A549 (cell line): ENCODE data around the gene SPATA31E1. TPM values are rescaled to one million over a fixed set of nuclear protein-coding genes. Genes with fewer than 3 reads are reported as not detected.

Experiments used
- ATAC-seq, 2 experiments: fragments of 200-7000 bp in 1 of 2; fragments of >200 bp in 1 of 2; cut with Nextera tagmentation in 1 of 2; cut with Tn5 transposase in 1 of 2; 3 replicates each; pipeline versions ENCODE4 v1.8.0 to v1.9.1; 2018 to 2020; ENCODE audit warnings: mild to moderate bottlenecking in 1 of 2, moderate library complexity in 1 of 2
- CTCF ChIA-PET: fragments of 300-600 bp; sonication (Branson Sonifier 250); formaldehyde crosslinking; extraction: SDS; loops from one replicate; lab custom pipeline; 2021; ENCODE audit warnings: antibody characterized with exemption, inconsistent platforms; lab: Yijun Ruan, JAX
- POLR2A ChIA-PET: fragments of 350-600 bp; formaldehyde crosslinking; extraction: SDS; loops from one replicate; lab custom pipeline; 2021; ENCODE audit warnings: antibody characterized with exemption, inconsistent platforms; lab: Yijun Ruan, JAX
- DNase-seq, 2 experiments: peaks; one replicate each; pipeline versions ENCODE4 v3.0.0 to v3.0.0-alpha.2; 2011 to 2016; ENCODE audit warnings: low read depth in 1 of 2, low spot score in 1 of 2
- FAIRE-seq: peaks from 2 replicates; lab custom pipeline; 2011; peaks lifted over from hg19 to GRCh38; lab: Jason Lieb, UNC
- H3K27ac ChIP-seq, 2 experiments: fragments of >200 bp; sonication (Bioruptor Twin); formaldehyde crosslinking; 3 replicates each; pipeline ENCODE4 v1.5.1; 2016 to 2017
- H3K4me1 ChIP-seq: fragments of >200 bp; sonication (Bioruptor Twin); formaldehyde crosslinking; 3 replicates; pipeline ENCODE4 v1.6.1; 2016
- H3K4me2 ChIP-seq: fragments of >200 bp; sonication (Bioruptor Twin); formaldehyde crosslinking; 3 replicates; pipeline ENCODE4 v1.6.1; 2016
- H3K4me3 ChIP-seq: fragments of >200 bp; sonication (Bioruptor Twin); formaldehyde crosslinking; 3 replicates; pipeline ENCODE4 v1.5.1; 2016
- H3K9me3 ChIP-seq: fragments of >200 bp; sonication (Bioruptor Twin); formaldehyde crosslinking; 3 replicates; pipeline ENCODE4 v1.6.1; 2016
- ATOH8 ChIP-seq: fragments of 250-450 bp; sonication (Bioruptor Pico); IDR thresholded peaks from 2 replicates; pipeline ENCODE4 v1.5.0; 2020; ENCODE audit warnings: low read depth, mild to moderate bottlenecking, moderate library complexity
- BCL3 ChIP-seq: fragments of >200 bp; sonication (Bioruptor Twin); formaldehyde crosslinking; IDR thresholded peaks from 3 replicates; pipeline ENCODE4 v1.6.1; 2016
- BHLHE40 ChIP-seq: IDR thresholded peaks from 2 replicates; pipeline ENCODE4 v1.6.1; 2012; ENCODE audit warnings: low read depth, low read length, inconsistent platforms
- CBX8 ChIP-seq: fragments of 200-600 bp; sonication (generic); IDR thresholded peaks from 2 replicates; pipeline ENCODE4 v1.6.1; 2016
- CEBPB ChIP-seq, 2 experiments: fragments of >200 bp in 1 of 2; sonication (Bioruptor Twin) in 1 of 2; formaldehyde crosslinking in 1 of 2; IDR thresholded peaks; 2 replicates each; pipeline ENCODE4 v1.6.1; 2012 to 2016
- CHD2 ChIP-seq: fragments of 150-350 bp; IDR thresholded peaks from 2 replicates; pipeline ENCODE4 v1.6.1; 2014; ENCODE audit warnings: low read length; ENCODE audit not compliant: partially characterized antibody
- ESRRA ChIP-seq: fragments of 150-350 bp; IDR thresholded peaks from 2 replicates; pipeline ENCODE4 v1.6.1; 2014; ENCODE audit warnings: mild to moderate bottlenecking, low read length, borderline replicate concordance
- FOSL2 ChIP-seq, 2 experiments: fragments of 450-650 bp in 1 of 2; fragments of >200 bp in 1 of 2; sonication (Bioruptor Twin) in 1 of 2; formaldehyde crosslinking; IDR thresholded peaks; 2 replicates each; pipeline versions ENCODE4 v1.5.0 to v1.6.1; 2016 to 2020; ENCODE audit warnings: mild to moderate bottlenecking in 1 of 2, moderate library complexity in 1 of 2
- FOXS1 ChIP-seq: fragments of 250-450 bp; sonication (Bioruptor Pico); IDR thresholded peaks from 2 replicates; pipeline ENCODE4 v1.5.0; 2020; ENCODE audit warnings: mild to moderate bottlenecking, moderate library complexity
- HDAC2 ChIP-seq: fragments of 200-600 bp; sonication (generic); IDR thresholded peaks from 2 replicates; pipeline ENCODE4 v1.6.1; 2016
- HES2 ChIP-seq: fragments of >200 bp; sonication (Bioruptor Twin); formaldehyde crosslinking; IDR thresholded peaks from 2 replicates; pipeline ENCODE4 v1.6.1; 2016
- HEYL ChIP-seq: fragments of 250-450 bp; sonication (Bioruptor Pico); IDR thresholded peaks from 2 replicates; pipeline ENCODE4 v1.8.0; 2021; ENCODE audit warnings: mild to moderate bottlenecking, moderate library complexity
- HOXB5 ChIP-seq: fragments of 250-450 bp; sonication (Bioruptor Pico); IDR thresholded peaks from 2 replicates; pipeline ENCODE4 v1.5.0; 2020; ENCODE audit warnings: mild to moderate bottlenecking, moderate library complexity
- MYC ChIP-seq: IDR thresholded peaks from 2 replicates; pipeline ENCODE4 v1.6.1; 2012; ENCODE audit warnings: mild to moderate bottlenecking, inconsistent platforms, low read length, improper control_type of control experiment, borderline replicate concordance
- NR3C1 ChIP-seq: fragments of >200 bp; sonication (Bioruptor Twin); formaldehyde crosslinking; IDR thresholded peaks from 3 replicates; pipeline ENCODE4 v1.6.1; 2017
- PBX3 ChIP-seq: IDR thresholded peaks from 2 replicates; pipeline ENCODE4 v1.6.1; 2012
- PHF8 ChIP-seq: fragments of 200-600 bp; sonication (generic); IDR thresholded peaks from 2 replicates; pipeline ENCODE4 v1.6.1; 2016; ENCODE audit warnings: low read depth, mild to moderate bottlenecking, antibody characterized with exemption, moderate library complexity, borderline replicate concordance
- POLR2A ChIP-seq: IDR thresholded peaks from 2 replicates; pipeline ENCODE4 v1.6.1; 2012; ENCODE audit warnings: mild to moderate bottlenecking, low read length
- RCOR1 ChIP-seq: fragments of 150-350 bp; IDR thresholded peaks from 2 replicates; pipeline ENCODE4 v1.6.1; 2014; ENCODE audit warnings: antibody characterized with exemption, low read length, low read depth
- REST ChIP-seq: fragments of 200-600 bp; sonication (generic); IDR thresholded peaks from 2 replicates; pipeline ENCODE4 v1.6.1; 2016; ENCODE audit warnings: antibody characterized with exemption, mild to moderate bottlenecking, moderate library complexity
- RNF2 ChIP-seq: fragments of 200-600 bp; sonication (generic); IDR thresholded peaks from 2 replicates; pipeline ENCODE4 v1.6.1; 2016; ENCODE audit warnings: low read depth, mild to moderate bottlenecking, antibody characterized with exemption, moderate library complexity, borderline replicate concordance
- TFCP2L1 ChIP-seq: fragments of 250-450 bp; sonication (Bioruptor Pico); IDR thresholded peaks from 2 replicates; pipeline ENCODE4 v1.5.0; 2021; ENCODE audit warnings: mild to moderate bottlenecking
- USF2 ChIP-seq: fragments of 450-650 bp; IDR thresholded peaks from 2 replicates; pipeline ENCODE4 v1.6.1; 2014; ENCODE audit warnings: antibody characterized with exemption
- WGBS: methylation state at CpG from one replicate; pipeline ENCODE4 v1.1.6; 2017; ENCODE audit errors: missing lambda C conversion rate; 5-methylcytosine and 5-hydroxymethylcytosine counted together
- polyA plus RNA-seq, 4 experiments: library from polyadenylated mRNA; depleted of rRNA in 3 of 4; stranded (reverse); fragments of >200 nt; fragmentation: RNase III in 1 of 4; extraction: RNeasy Plus Mini Kit Qiagen cat#74134 plus additional on column Dnase treatment in 1 of 4; gene quantifications; 2 replicates in 3 of 4; 3 replicates in 1 of 4; pipeline ENCODE4 v1.2.3, GENCODE V29; 2011 to 2017

The SPATA31E1 gene
- polyA plus RNA-seq, 2 of the 4 experiments (the other 2 are of a cell fraction), result not detected

- 71% methylated on average over 7 of the region's 13 CpGs for WGBS
- ChIA-PET POLR2A (no interaction called here), CTCF (no interaction called here)
- FAIRE-seq, result no peak
- no peak for DNase-seq
- ATAC-seq, result no peak
- no peaks in the 10 kb centered on the region for H3K9me3 ChIP-seq
- H3K27ac ChIP-seq, result no peak overlapping the region
- H3K4me1 ChIP-seq, result no peaks in the 10 kb centered on the region
- no peak overlapping the region for H3K4me3 ChIP-seq
- TF ChIP-seq MYC, result no peak
- TF ChIP-seq HES2, result no peak
- no peak for TF ChIP-seq CHD2
- TF ChIP-seq PHF8, result no peak
- TF ChIP-seq CEBPB (IDR thresholded peaks at IDR 0.05), result no peak
- no peak for TF ChIP-seq USF2
- no peak for TF ChIP-seq NR3C1
- TF ChIP-seq ATOH8 (CRISPR knock-in tag), result no peak
- no peak overlapping the region for H3K4me2 ChIP-seq
These were observed 5.2 kb downstream of the SPATA31E1 start for GRCh38 chr9:87887661-87888480.

GRCh38 chr9:87888501-87888900 is 5.8 kb downstream of the SPATA31E1 start:
- DNase-seq (no peak), FAIRE-seq (no peak), ATAC-seq (no peak)
- Histone ChIP-seq H3K4me2 (no peak overlapping the region), H3K4me1 (no peaks in the 10 kb centered on the region), H3K4me3 (no peak overlapping the region), H3K27ac (no peak overlapping the region), H3K9me3 (no peaks in the 10 kb centered on the region)
- POLR2A ChIA-PET, result no interaction called here
- TF ChIP-seq CBX8 (no peak), FOSL2 (IDR thresholded peaks at IDR 0.05) (no peak), FOSL2 (CRISPR knock-in tag; IDR thresholded peaks at IDR 0.05) (no peak), BCL3 (no peak), RNF2 (no peak), RCOR1 (no peak), NR3C1 (no peak), FOXS1 (no peak), TFCP2L1 (CRISPR knock-in tag) (no peak), REST (no peak), HEYL (CRISPR knock-in tag) (no peak), HOXB5 (CRISPR knock-in tag) (no peak), HDAC2 (no peak), POLR2A (no peak), PBX3 (no peak), CHD2 (no peak), ESRRA (no peak), BHLHE40 (no peak)
- CTCF ChIA-PET, result no interaction called here
- WGBS, result 67% methylated on average over 6 of the region's 6 CpGs
